Upper lobe of left lung (tissue), 4 donors: ENCODE data around the gene OPCML.

Experiments
- EP300 ChIP-seq, 4 donors: sonication (generic); formaldehyde crosslinking; IDR thresholded peaks; one replicate each; pipeline ENCODE4 v1.5.1; 2017; ENCODE audit warnings: antibody characterized with exemption in 4 of 4, control low read depth in 2 of 4
- POLR2A ChIP-seq, 4 donors: fragments of 450-650 bp; IDR thresholded peaks; one replicate each; pipeline ENCODE4 v1.5.1; 2016 to 2017; ENCODE audit warnings: antibody characterized with exemption in 4 of 4, mild to moderate bottlenecking in 2 of 4
- POLR2AphosphoS5 ChIP-seq, 2 donors: sonication (generic); formaldehyde crosslinking; IDR thresholded peaks; one replicate each; pipeline ENCODE4 v1.5.1; 2017; ENCODE audit warnings: antibody characterized with exemption in 2 of 2
- TF ChIP-seq, protein P1 (sequence below), 6 experiments: fragments of 450-650 bp in 4 of 6; fragments of 200-600 bp in 2 of 6; sonication (generic) in 2 of 6; IDR thresholded peaks; one replicate each; pipeline ENCODE4 v1.5.1; 2016 to 2019; ENCODE audit warnings: antibody characterized with exemption in 6 of 6

DNA sequence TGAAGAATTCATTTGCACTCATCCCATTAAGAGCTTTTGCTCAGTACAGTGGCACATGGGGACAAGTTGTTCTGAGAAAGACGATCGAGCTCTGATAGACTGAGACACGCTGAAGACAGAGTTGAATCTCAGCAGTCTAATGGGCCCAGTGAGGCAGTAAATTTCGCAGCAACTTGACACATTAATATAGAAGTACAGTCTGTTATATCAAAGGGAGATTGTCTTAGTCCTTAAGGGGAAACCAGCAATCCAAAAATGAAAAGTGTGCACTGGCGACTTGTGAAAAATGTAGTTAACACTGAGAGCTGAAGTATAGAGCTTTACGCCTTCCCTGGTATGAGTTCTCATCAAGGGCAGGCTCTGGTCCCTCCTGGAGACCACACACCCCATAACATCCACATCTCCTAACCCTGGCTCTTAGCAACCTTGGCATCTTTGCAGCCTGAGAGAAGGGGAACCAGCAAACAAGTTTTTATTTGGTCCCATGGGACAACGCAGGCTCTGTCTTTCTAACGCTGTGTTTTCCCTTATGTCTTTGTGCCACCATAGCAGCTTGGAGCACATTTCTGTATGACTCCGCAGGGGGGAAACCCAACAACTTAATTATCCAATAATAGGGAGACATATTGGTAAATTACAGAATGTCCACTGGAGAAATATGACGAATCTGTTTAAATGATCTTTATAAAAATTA, 952.5 kb downstream of the OPCML start:
- TF ChIP-seq, protein P1, sequence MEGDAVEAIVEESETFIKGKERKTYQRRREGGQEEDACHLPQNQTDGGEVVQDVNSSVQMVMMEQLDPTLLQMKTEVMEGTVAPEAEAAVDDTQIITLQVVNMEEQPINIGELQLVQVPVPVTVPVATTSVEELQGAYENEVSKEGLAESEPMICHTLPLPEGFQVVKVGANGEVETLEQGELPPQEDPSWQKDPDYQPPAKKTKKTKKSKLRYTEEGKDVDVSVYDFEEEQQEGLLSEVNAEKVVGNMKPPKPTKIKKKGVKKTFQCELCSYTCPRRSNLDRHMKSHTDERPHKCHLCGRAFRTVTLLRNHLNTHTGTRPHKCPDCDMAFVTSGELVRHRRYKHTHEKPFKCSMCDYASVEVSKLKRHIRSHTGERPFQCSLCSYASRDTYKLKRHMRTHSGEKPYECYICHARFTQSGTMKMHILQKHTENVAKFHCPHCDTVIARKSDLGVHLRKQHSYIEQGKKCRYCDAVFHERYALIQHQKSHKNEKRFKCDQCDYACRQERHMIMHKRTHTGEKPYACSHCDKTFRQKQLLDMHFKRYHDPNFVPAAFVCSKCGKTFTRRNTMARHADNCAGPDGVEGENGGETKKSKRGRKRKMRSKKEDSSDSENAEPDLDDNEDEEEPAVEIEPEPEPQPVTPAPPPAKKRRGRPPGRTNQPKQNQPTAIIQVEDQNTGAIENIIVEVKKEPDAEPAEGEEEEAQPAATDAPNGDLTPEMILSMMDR (IDR thresholded peaks at IDR 0.05) = no peak
- no peak for TF ChIP-seq POLR2A (IDR thresholded peaks at IDR 0.05)
- no peak for TF ChIP-seq POLR2AphosphoS5 (IDR thresholded peaks at IDR 0.05)
- TF ChIP-seq EP300 (IDR thresholded peaks at IDR 0.05) = no peak
